Lung (tissue), 12 donors: ENCODE data around the gene TULP4. TPM values are rescaled to one million over a fixed set of nuclear protein-coding genes. Genes with fewer than 3 reads are reported as not detected.
"Not testable (repeated sequence)": the region's sequence is repeated elsewhere in the genome, so short reads cannot be mapped to it uniquely, and the experiment has no call there.

ENCODE experiments used
- ATAC-seq: fragments of 200-7000 bp; cut with Tn5 transposase; one replicate; pipeline ENCODE4 v1.9.1; 2020; ENCODE audit warnings: moderate number of reproducible peaks; ENCODE audit not compliant: insufficient read depth, low FRiP score
- DNase-seq, 3 donors: peaks; one replicate each; pipeline ENCODE4 v3.0.0-alpha.2; 2013 to 2017
- H3K27ac ChIP-seq, 2 donors: one replicate each; pipeline ENCODE4 v1.5.1; 2013; ENCODE audit warnings: mild to moderate bottlenecking in 2 of 2, moderate library complexity in 2 of 2, control low read depth in 1 of 2, inconsistent platforms in 1 of 2, low read depth in 1 of 2, low read length in 1 of 2
- H3K27me3 ChIP-seq, 3 donors: one replicate each; pipeline ENCODE4 v1.5.1; 2013; ENCODE audit warnings: low read length in 2 of 3; ENCODE audit not compliant: control insufficient read depth in 3 of 3, insufficient read depth in 3 of 3
- H3K36me3 ChIP-seq, 4 donors: one replicate each; pipeline ENCODE4 v1.5.1; 2013; ENCODE audit warnings: low read length in 4 of 4, mild to moderate bottlenecking in 1 of 4, moderate library complexity in 1 of 4; ENCODE audit not compliant: control insufficient read depth in 4 of 4, insufficient read depth in 4 of 4
- H3K4me1 ChIP-seq, 5 donors: one replicate each; pipeline ENCODE4 v1.5.1; 2013; ENCODE audit warnings: low read length in 5 of 5, mild to moderate bottlenecking in 2 of 5, moderate library complexity in 1 of 5; ENCODE audit not compliant: control insufficient read depth in 5 of 5, insufficient read depth in 5 of 5
- H3K4me3 ChIP-seq: one replicate; pipeline ENCODE4 v1.5.1; 2013; ENCODE audit warnings: mild to moderate bottlenecking, control low read depth, moderate library complexity
- H3K9ac ChIP-seq, 2 donors: one replicate each; pipeline ENCODE4 v1.5.1; 2013; ENCODE audit warnings: low read length in 2 of 2, control low read depth in 1 of 2; ENCODE audit not compliant: insufficient read depth in 1 of 2
- H3K9me3 ChIP-seq, 4 donors: one replicate each; pipeline ENCODE4 v1.5.1; 2013; ENCODE audit warnings: low read length in 3 of 4, mild to moderate bottlenecking in 1 of 4, moderate library complexity in 1 of 4; ENCODE audit not compliant: control insufficient read depth in 4 of 4, insufficient read depth in 3 of 4
- WGBS, 2 donors: extraction: QIAGEN DNeasy Blood & Tissue Kit; methylation state at CpG; one replicate each; pipeline ENCODE4 v1.1.7; 2013; 5-methylcytosine and 5-hydroxymethylcytosine counted together
- polyA plus RNA-seq, 2 donors: library from polyadenylated mRNA; stranded (reverse); fragments of 200-250 nt; gene quantifications; one replicate each; pipeline ENCODE4 v1.2.1, GENCODE V29; 2013
- total RNA-seq, 2 donors: library from RNA; depleted of rRNA in 1 of 2; stranded (reverse); fragments of >200 nt in 1 of 2; gene quantifications; one replicate each; pipeline ENCODE4 v1.2.1, GENCODE V29; 2014 to 2021
- TF ChIP-seq, protein P1 (sequence below): IDR thresholded peaks from 2 replicates; pipeline ENCODE4 v1.5.1; 2012; ENCODE audit warnings: mild to moderate bottlenecking; ENCODE audit errors: control extremely low read depth, extremely low read depth
- donor health status: control.
- donor health status: control.
- donor health status: Bipolar disorder and iron deficiency.
- donor health status: healthy.
- donor health status: DM: yes; HTN: yes; CAD: no.

TULP4 gene
- total and polyA plus RNA-seq, 4 donors: 4.5 to 147 (median 39.2) TPM

- 96 to 98% methylated on average over 3 of the region's 3 CpGs for WGBS, 2 donors
- Histone ChIP-seq H3K4me1 (peaks cover 0 to 2% (median 0%) of the 10 kb centered on the region in 5 donors), H3K9me3 (peaks cover 0 to 2% (median 0%) of the 10 kb centered on the region in 4 donors), H3K27ac (no peak overlapping the region), H3K9ac (no peak overlapping the region), H3K4me3 (no peak overlapping the region), H3K27me3 (no peaks in the 10 kb centered on the region), H3K36me3 (no peaks in the 10 kb centered on the region)
- TF ChIP-seq, protein P1, sequence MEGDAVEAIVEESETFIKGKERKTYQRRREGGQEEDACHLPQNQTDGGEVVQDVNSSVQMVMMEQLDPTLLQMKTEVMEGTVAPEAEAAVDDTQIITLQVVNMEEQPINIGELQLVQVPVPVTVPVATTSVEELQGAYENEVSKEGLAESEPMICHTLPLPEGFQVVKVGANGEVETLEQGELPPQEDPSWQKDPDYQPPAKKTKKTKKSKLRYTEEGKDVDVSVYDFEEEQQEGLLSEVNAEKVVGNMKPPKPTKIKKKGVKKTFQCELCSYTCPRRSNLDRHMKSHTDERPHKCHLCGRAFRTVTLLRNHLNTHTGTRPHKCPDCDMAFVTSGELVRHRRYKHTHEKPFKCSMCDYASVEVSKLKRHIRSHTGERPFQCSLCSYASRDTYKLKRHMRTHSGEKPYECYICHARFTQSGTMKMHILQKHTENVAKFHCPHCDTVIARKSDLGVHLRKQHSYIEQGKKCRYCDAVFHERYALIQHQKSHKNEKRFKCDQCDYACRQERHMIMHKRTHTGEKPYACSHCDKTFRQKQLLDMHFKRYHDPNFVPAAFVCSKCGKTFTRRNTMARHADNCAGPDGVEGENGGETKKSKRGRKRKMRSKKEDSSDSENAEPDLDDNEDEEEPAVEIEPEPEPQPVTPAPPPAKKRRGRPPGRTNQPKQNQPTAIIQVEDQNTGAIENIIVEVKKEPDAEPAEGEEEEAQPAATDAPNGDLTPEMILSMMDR: no peak
- DNase-seq (no peak), ATAC-seq (no peak)
Measured at GRCh38 chr6:158389193-158389919, 77.1 kb downstream of the TULP4 start.

GRCh38 chr6:158391276-158391675, 79.0 kb downstream of the TULP4 start:
- Histone ChIP-seq H3K4me1 (peaks cover 0 to 2% (median 0%) of the 10 kb centered on the region in 5 donors), H3K27ac (no peak overlapping the region)
- WGBS, 2 donors: 92 to 95% methylated on average over 3 of the region's 3 CpGs

GRCh38 chr6:158391977-158392376, 79.7 kb downstream of the TULP4 start:
- DNase-seq, H3K27me3 ChIP-seq: not testable (repeated sequence)
- WGBS, 2 donors: 97% methylated on average over 4 of the region's 4 CpGs

More at GRCh38 chr6:158391276-158391675, 79.0 kb downstream of the TULP4 start:
- no peak for DNase-seq
- Histone ChIP-seq H3K27me3 (no peaks in the 10 kb centered on the region), H3K4me3 (no peak overlapping the region), H3K9ac (no peak overlapping the region), H3K36me3 (no peaks in the 10 kb centered on the region), H3K9me3 (peaks cover 0 to 2% (median 0%) of the 10 kb centered on the region in 4 donors)
- no peak for ATAC-seq
- TF ChIP-seq, protein P1: no peak

DNA sequence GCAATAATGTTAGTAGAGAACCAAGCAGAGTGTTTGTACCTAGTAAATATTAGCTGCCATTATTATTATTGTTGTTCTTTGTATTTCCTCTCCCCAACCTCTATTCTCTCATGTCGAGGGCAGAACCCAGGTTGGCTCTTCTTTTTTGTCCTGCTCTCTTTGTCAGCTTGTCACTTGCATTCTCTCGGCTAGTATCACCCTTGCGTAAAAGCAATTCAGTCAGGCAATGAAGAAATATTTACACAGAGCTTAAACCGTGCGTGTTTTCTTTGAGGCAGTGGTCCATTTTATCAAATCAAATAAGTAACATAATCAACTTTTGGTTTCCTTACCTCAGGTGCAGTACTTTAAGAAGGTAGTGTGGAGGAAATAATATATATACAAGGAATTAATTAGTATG, 83.9 kb downstream of the TULP4 start:
- Histone ChIP-seq H3K27me3 (no peaks in the 10 kb centered on the region), H3K27ac (no peak overlapping the region), H3K4me1 (peaks cover 0 to 5% (median 2%) of the 10 kb centered on the region in 5 donors), H3K9ac (no peak overlapping the region), H3K36me3 (no peaks in the 10 kb centered on the region), H3K4me3 (no peak overlapping the region), H3K9me3 (peaks cover 0 to 2% (median 0%) of the 10 kb centered on the region in 4 donors)
- TF ChIP-seq, protein P1: no peak
- 57 to 73% methylated on average over 5 of the region's 5 CpGs for WGBS, 2 donors
- no peak for ATAC-seq
- no peak for DNase-seq

More at GRCh38 chr6:158391977-158392376, 79.7 kb downstream of the TULP4 start:
- not testable (repeated sequence) for H3K36me3 ChIP-seq, H3K9ac ChIP-seq, H3K4me3 ChIP-seq, H3K9me3 ChIP-seq, H3K27ac ChIP-seq, H3K4me1 ChIP-seq, ATAC-seq
